PC-3 (cell line): ENCODE data around the gene CD52. TPM values are rescaled to one million over a fixed set of nuclear protein-coding genes. Genes with fewer than 3 reads are reported as not detected.

ENCODE experiments used
- ATAC-seq: fragments of 200-7000 bp; cut with Tn5 transposase; 2 replicates; pipeline ENCODE4 v1.9.1; 2020; ENCODE audit warnings: mild to moderate bottlenecking, moderate library complexity
- BruUV-seq: library from RNA; stranded (reverse); fragments of 400-500 nt; replicated peaks from 2 replicates; lab custom pipeline; 2021; lab: Mats Ljungman, UMichigan
- CTCF ChIA-PET: fragments of 300-600 bp; sonication (Branson Sonifier 250); formaldehyde crosslinking; loops from one replicate; lab custom pipeline; 2022; ENCODE audit warnings: antibody characterized with exemption; lab: Charles Lee
- POLR2A ChIA-PET: fragments of 300-600 bp; sonication (Branson Sonifier 250); formaldehyde crosslinking; loops from one replicate; lab custom pipeline; 2022; ENCODE audit warnings: antibody characterized with exemption; ENCODE audit not compliant: unreplicated experiment; lab: Charles Lee
- DNase-seq: peaks from one replicate; pipeline ENCODE4 v3.0.0-alpha.2; 2015
- H2AFZ ChIP-seq: fragments of 300-600 bp; sonication (generic); 2 replicates; pipeline ENCODE4 v1.6.0; 2016; ENCODE audit warnings: antibody characterized with exemption, low read length
- H3F3A ChIP-seq: fragments of 300-600 bp; sonication (generic); one replicate; pipeline ENCODE4 v1.6.0; 2017; ENCODE audit warnings: antibody characterized with exemption, low read length, control low read depth, mild to moderate bottlenecking; ENCODE audit not compliant: unreplicated experiment
- H3K27ac ChIP-seq: fragments of 300-600 bp; sonication (generic); 2 replicates; pipeline ENCODE4 v1.5.1; 2016; ENCODE audit warnings: mild to moderate bottlenecking, low read length
- H3K27me3 ChIP-seq: fragments of 300-600 bp; sonication (generic); 2 replicates; pipeline ENCODE4 v1.6.1; 2016; ENCODE audit warnings: low read length, mixed read lengths
- H3K36me3 ChIP-seq: fragments of 300-600 bp; sonication (generic); 2 replicates; pipeline ENCODE4 v1.6.1; 2016; ENCODE audit warnings: low read depth, mixed run types, low read length, mixed read lengths
- H3K4me1 ChIP-seq: fragments of 300-600 bp; sonication (generic); 2 replicates; pipeline ENCODE4 v1.5.1; 2016; ENCODE audit warnings: low read length; ENCODE audit not compliant: insufficient read depth
- H3K4me2 ChIP-seq: fragments of 300-600 bp; sonication (generic); 2 replicates; pipeline ENCODE4 v1.6.0; 2016; ENCODE audit warnings: low read length
- H3K4me3 ChIP-seq: fragments of 300-600 bp; sonication (generic); 2 replicates; pipeline ENCODE4 v1.5.1; 2016; ENCODE audit warnings: mild to moderate bottlenecking, low read length, mixed read lengths
- H3K79me2 ChIP-seq: fragments of 300-600 bp; sonication (generic); 2 replicates; pipeline ENCODE4 v1.6.1; 2017; ENCODE audit warnings: low read length, mixed read lengths
- H3K9ac ChIP-seq: fragments of 300-600 bp; sonication (generic); 2 replicates; pipeline ENCODE4 v1.6.0; 2016; ENCODE audit warnings: mild to moderate bottlenecking, low read length
- H3K9me2 ChIP-seq: fragments of 300-600 bp; sonication (generic); replicated peaks from 2 replicates; pipeline ENCODE4 v1.6.1; 2016; ENCODE audit warnings: mixed run types, low read length, mixed read lengths
- H3K9me3 ChIP-seq: fragments of 300-600 bp; sonication (generic); 2 replicates; pipeline ENCODE4 v1.6.1; 2016; ENCODE audit warnings: low read length, mixed read lengths
- H4K20me1 ChIP-seq: fragments of 300-600 bp; sonication (generic); 2 replicates; pipeline ENCODE4 v1.6.1; 2016; ENCODE audit warnings: low read length, mixed read lengths
- CTCF ChIP-seq: fragments of 300-600 bp; sonication (generic); conservative IDR thresholded peaks from 2 replicates; pipeline ENCODE4 v1.5.1; 2017; ENCODE audit warnings: antibody characterized with exemption, low read depth, mild to moderate bottlenecking, low read length
- EZH2 ChIP-seq: fragments of 300-600 bp; sonication (generic); IDR thresholded peaks from one replicate; pipeline ENCODE4 v1.6.1; 2017; ENCODE audit warnings: antibody characterized with exemption, mild to moderate bottlenecking, low read length; ENCODE audit not compliant: unreplicated experiment
- EZH2phosphoT487 ChIP-seq: fragments of 300-600 bp; sonication (generic); IDR thresholded peaks from 2 replicates; pipeline ENCODE4 v1.6.1; 2018; ENCODE audit warnings: mild to moderate bottlenecking, antibody characterized with exemption, low read length, borderline replicate concordance
- intact Hi-C: fragments of 100-400 bp; cut with micrococcal nuclease; formaldehyde crosslinking; loops from 2 replicates; pipeline ENCODE4 v1.9.0; 2023
- total RNA-seq: library from RNA; depleted of rRNA; stranded (reverse); fragments of >200 nt; gene quantifications from 2 replicates; pipeline ENCODE4 v1.2.3, GENCODE V29; 2014

CD52 gene
- total RNA-seq, 1 experiment from 2014 or later = not detected

DNA sequence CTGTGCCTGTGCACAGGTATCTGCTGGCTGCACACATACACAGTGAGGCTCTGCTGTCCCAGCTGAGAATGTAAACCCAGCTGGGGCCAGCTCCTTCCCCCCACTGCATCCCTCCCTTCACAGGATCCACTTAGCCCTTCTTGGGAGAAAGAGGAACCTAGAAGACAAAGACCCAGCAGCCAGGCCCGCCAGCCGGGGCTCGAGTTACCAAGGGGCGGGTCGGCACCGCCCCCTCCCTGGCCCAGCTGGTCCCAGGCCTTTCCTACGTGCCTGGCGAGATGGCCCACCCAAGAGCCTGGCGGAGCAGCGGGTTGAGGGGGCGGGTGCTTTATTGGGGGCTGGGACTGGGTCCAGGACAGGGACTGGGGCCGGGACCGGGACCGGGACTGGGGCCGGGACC, 35.8 kb upstream of the CD52 start:
- Histone ChIP-seq H3K36me3 (peaks cover 21% of the 10 kb centered on the region), H3K9ac (no peak overlapping the region), H4K20me1 (peaks cover 9% of the 10 kb centered on the region; the same call in 1 of the 2 replicates), H3K27ac (no peak overlapping the region), H3K9me3 (no peaks in the 10 kb centered on the region), H3K79me2 (peaks cover 34% of the 10 kb centered on the region), H3F3A (peaks cover 16% of the 10 kb centered on the region), H3K4me1 (peaks cover 68% of the 10 kb centered on the region), H3K4me3 (no peak overlapping the region), H3K4me2 (peak overlapping the region; percentile 94; the same call in 1 of the 2 replicates), H3K27me3 (no peaks in the 10 kb centered on the region), H3K9me2 (no peaks in the 10 kb centered on the region), H2AFZ (no peak overlapping the region)
- no peak for DNase-seq
- CTCF ChIA-PET = no interaction called here
- ATAC-seq = no peak
- no TSS peak for BruUV-seq
- TF ChIP-seq EZH2phosphoT487 = no peak
- no peak for TF ChIP-seq CTCF
- TF ChIP-seq EZH2 = no peak
- POLR2A ChIA-PET = no interaction called here
- intact Hi-C loops = no loop called here

DNA sequence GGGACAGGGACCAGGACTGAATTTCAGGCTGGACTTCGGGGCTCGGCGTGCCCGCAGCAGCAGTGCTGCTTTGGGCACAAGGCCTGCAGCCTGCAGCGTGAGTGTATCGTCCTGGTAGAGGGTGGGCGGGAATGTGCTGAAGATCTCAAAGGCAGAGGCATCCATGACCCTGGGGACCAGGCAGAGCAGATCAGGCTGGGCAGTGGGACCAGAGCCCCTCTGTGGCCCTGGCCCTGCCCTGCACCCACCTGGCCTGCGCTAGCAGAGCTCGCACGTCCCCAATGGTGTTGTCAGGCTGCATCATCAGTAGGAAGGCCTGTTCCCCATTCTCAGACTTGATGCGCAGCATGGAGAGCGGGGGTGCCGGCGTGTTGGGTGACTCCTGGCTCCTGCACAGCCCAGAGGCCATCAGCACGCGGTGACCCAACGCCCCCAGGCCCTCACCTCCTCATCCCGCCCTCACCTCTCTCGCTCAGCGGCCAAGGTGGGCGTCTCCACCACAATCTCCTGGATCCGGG, 35.3 kb upstream of the CD52 start:
- H3K36me3 ChIP-seq = peaks cover 17% of the 10 kb centered on the region; the same call in 1 of the 2 replicates
- ATAC-seq (no peak), DNase-seq (no peak)
- H3K27me3 ChIP-seq = no peaks in the 10 kb centered on the region
- peaks cover 9% of the 10 kb centered on the region; the same call in 1 of the 2 replicates for H4K20me1 ChIP-seq
- POLR2A ChIA-PET = no interaction called here
- no peak overlapping the region for H3K4me2 ChIP-seq
- H3K27ac ChIP-seq = no peak overlapping the region
- peaks cover 11% of the 10 kb centered on the region for H3F3A ChIP-seq
- no TSS peak for BruUV-seq
- TF ChIP-seq CTCF (no peak), EZH2phosphoT487 (no peak), EZH2 (no peak)
- H3K4me1 ChIP-seq = peaks cover 63% of the 10 kb centered on the region
- H3K9me3 ChIP-seq = no peaks in the 10 kb centered on the region
- H3K4me3 ChIP-seq = no peak overlapping the region
- peaks cover 34% of the 10 kb centered on the region for H3K79me2 ChIP-seq
- H3K9ac ChIP-seq = no peak overlapping the region
- CTCF ChIA-PET = no interaction called here
- intact Hi-C loops = no loop called here
- no peaks in the 10 kb centered on the region for H3K9me2 ChIP-seq
- H2AFZ ChIP-seq = no peak overlapping the region

DNA sequence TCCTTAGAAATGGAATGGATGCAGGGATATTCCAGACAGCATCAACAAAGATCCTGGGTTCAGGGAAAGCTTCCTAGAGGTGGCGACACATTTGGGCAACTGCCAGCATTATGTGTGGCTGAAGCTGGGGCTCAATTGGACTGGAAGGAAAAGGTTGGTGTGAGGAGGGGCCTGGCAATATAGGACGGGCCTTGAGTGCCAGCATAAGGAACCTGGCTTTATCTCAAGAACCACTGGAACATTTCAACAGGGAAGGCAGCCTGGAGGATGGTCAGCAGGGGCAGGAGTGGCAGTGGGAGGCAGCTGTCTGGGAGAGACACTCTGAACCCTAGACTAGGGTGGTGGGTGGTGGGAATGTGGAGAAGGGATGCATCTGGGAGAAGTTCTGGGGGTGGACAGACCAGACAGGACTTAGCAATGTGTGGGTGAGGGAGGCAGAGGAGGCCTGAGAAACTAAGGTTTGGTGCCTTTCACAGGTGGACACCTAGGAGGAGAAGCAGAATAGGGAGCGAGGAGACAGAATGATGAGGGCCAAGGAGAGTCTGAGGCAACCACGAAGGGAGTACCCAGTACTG, 34.4 kb upstream of the CD52 start:
- no peak overlapping the region for H3K9ac ChIP-seq
- no peaks in the 10 kb centered on the region for H3K9me3 ChIP-seq
- no peak overlapping the region for H2AFZ ChIP-seq
- H3F3A ChIP-seq = peaks cover 5% of the 10 kb centered on the region
- no peak overlapping the region for H3K4me3 ChIP-seq
- intact Hi-C loops = no loop called here
- H3K4me2 ChIP-seq = no peak overlapping the region
- H3K79me2 ChIP-seq = peaks cover 34% of the 10 kb centered on the region
- no TSS peak for BruUV-seq
- peaks cover 54% of the 10 kb centered on the region for H3K4me1 ChIP-seq
- peaks cover 9% of the 10 kb centered on the region; the same call in 1 of the 2 replicates for H4K20me1 ChIP-seq
- no peak for TF ChIP-seq CTCF
- TF ChIP-seq EZH2 = no peak
- TF ChIP-seq EZH2phosphoT487 = no peak
- H3K9me2 ChIP-seq = no peaks in the 10 kb centered on the region
- H3K27me3 ChIP-seq = no peaks in the 10 kb centered on the region
- ATAC-seq = no peak
- ChIA-PET POLR2A (interaction anchor here (0.5 kb wide), 1 partner anchor 714 kb away, joined by 5 read pairs; no protein-coding TSS in a partner anchor), CTCF (no interaction called here)
- no peak for DNase-seq
- no peak overlapping the region for H3K27ac ChIP-seq
- H3K36me3 ChIP-seq = peaks cover 11% of the 10 kb centered on the region; the same call in 1 of the 2 replicates
